ENCODE measurements around the gene ZNF668. TPM values are rescaled to one million over a fixed set of nuclear protein-coding genes. Genes with fewer than 3 reads are reported as not detected.

ZNF668 gene
- polyA plus RNA-seq, 2 of the 4 experiments (the other 2 are of a cell fraction) = 4.7 to 10.7 TPM

DNA sequence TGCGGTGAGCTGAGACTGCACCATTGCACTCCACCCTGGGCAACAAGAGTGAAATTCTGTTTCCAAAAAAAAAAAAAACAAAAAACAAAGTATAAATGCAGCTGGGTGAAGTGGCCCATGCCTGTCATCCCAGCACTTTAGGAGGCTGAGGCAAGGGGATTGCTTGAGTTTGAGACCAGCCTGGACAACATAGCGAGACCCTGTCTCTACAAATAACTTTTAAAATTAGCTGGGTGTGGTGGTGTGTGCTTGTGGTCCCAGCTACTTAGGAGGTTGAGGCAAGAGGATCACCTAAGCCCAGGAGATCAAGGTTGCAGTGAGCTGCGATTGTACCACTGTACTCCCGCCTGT lies 50.8 kb downstream of the ZNF668 start:
- H3K27ac ChIP-seq = no peak overlapping the region
- H3K4me1 ChIP-seq = no peaks in the 10 kb centered on the region
- ChIA-PET POLR2A (interaction anchor here (0.6 kb wide), 1 partner anchor 24 kb away, joined by 3 read pairs; no protein-coding TSS in a partner anchor), CTCF (interaction anchor here (0.6 to 1.4 kb wide), 7 partner anchors 24 to 419 kb away, joined by 3 to 4 read pairs (median 3); partner anchors contain the start of gene ZNF843)
- no peak for ATAC-seq
- no peak for TF ChIP-seq SMC3 (IDR thresholded peaks at IDR 0.05)
- TF ChIP-seq, protein P1, sequence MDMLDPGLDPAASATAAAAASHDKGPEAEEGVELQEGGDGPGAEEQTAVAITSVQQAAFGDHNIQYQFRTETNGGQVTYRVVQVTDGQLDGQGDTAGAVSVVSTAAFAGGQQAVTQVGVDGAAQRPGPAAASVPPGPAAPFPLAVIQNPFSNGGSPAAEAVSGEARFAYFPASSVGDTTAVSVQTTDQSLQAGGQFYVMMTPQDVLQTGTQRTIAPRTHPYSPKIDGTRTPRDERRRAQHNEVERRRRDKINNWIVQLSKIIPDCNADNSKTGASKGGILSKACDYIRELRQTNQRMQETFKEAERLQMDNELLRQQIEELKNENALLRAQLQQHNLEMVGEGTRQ (IDR thresholded peaks at IDR 0.05) = no peak
- TF ChIP-seq BHLHE40 (IDR thresholded peaks at IDR 0.05; ENCODE audit: low read depth, low read length) = no peak
- TF ChIP-seq, protein P2, sequence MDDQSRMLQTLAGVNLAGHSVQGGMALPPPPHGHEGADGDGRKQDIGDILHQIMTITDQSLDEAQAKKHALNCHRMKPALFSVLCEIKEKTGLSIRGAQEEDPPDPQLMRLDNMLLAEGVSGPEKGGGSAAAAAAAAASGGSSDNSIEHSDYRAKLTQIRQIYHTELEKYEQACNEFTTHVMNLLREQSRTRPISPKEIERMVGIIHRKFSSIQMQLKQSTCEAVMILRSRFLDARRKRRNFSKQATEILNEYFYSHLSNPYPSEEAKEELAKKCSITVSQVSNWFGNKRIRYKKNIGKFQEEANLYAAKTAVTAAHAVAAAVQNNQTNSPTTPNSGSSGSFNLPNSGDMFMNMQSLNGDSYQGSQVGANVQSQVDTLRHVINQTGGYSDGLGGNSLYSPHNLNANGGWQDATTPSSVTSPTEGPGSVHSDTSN (IDR thresholded peaks at IDR 0.05) = no peak
- TF ChIP-seq JUNB (IDR thresholded peaks at IDR 0.05) = no peak
- TF ChIP-seq, protein P3, sequence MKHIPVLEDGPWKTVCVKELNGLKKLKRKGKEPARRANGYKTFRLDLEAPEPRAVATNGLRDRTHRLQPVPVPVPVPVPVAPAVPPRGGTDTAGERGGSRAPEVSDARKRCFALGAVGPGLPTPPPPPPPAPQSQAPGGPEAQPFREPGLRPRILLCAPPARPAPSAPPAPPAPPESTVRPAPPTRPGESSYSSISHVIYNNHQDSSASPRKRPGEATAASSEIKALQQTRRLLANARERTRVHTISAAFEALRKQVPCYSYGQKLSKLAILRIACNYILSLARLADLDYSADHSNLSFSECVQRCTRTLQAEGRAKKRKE (CRISPR knock-in tag; IDR thresholded peaks at IDR 0.05; ENCODE audit: low read depth) = no peak
- H3K9me3 ChIP-seq = no peaks in the 10 kb centered on the region
- no peak for FAIRE-seq
- WGBS (ENCODE audit: missing lambda C conversion rate) = 91% methylated on average over 4 of the region's 4 CpGs
- no peak for DNase-seq (ENCODE audit: low read depth in 1 of 2, low spot score in 1 of 2)
- H3K4me3 ChIP-seq = no peak overlapping the region
- no peak overlapping the region for H3K4me2 ChIP-seq

DNA sequence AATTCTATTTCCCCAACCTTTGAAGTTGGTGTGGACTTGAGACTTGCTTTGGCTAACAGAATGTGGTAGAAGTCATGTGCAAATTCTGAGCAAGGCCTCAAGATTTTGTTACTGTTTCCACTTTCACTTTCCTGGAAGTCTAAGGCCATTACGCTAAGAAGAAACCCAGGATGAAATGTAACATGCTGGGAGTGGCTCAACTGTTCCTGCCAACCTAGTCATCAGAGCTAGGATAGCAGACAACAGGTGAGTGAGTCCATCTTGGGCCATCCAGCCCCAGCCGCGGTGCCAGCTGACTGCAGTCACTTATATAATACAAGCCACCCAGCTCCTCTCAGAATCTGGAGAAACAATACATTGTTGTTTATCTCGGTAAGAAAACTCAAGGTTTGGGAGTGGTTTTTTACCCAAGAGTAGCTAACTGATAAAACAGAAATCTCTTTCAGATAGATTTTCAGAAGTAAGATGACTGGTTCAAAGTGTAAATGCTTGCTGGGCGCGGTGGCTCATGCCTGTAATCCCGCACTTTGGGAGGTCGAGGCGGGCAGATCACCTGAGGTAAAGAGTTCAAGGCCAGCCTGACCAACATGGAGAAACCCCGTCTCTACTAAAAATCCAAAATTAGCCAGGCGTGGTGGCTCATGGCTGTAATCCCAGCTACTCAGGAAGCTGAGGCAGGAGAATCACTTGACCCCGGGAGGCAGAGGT lies 51.3 kb downstream of the ZNF668 start:
- Histone ChIP-seq H3K4me3 (no peak overlapping the region), H3K4me2 (no peak overlapping the region), H3K27ac (no peak overlapping the region), H3K4me1 (no peaks in the 10 kb centered on the region), H3K9me3 (no peaks in the 10 kb centered on the region)
- no peak for FAIRE-seq
- ChIA-PET CTCF (interaction anchor here (0.6 to 1.4 kb wide), 5 partner anchors 23 to 420 kb away, joined by 3 read pairs; partner anchors contain the start of gene ZNF843), POLR2A (interaction anchor here (0.6 kb wide), 1 partner anchor 24 kb away, joined by 3 read pairs; no protein-coding TSS in a partner anchor)
- no peak for DNase-seq (ENCODE audit: low read depth in 1 of 2, low spot score in 1 of 2)
- no peak for TF ChIP-seq TFCP2L1 (CRISPR knock-in tag; IDR thresholded peaks at IDR 0.05)
- TF ChIP-seq, protein P4, sequence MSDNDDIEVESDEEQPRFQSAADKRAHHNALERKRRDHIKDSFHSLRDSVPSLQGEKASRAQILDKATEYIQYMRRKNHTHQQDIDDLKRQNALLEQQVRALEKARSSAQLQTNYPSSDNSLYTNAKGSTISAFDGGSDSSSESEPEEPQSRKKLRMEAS (IDR thresholded peaks at IDR 0.05) = no peak
- TF ChIP-seq JUNB (IDR thresholded peaks at IDR 0.05) = no peak
- TF ChIP-seq HEYL (CRISPR knock-in tag; IDR thresholded peaks at IDR 0.05) = no peak
- TF ChIP-seq HOXB13 (CRISPR knock-in tag; IDR thresholded peaks at IDR 0.05; ENCODE audit: low read depth) = no peak
- TF ChIP-seq, protein P5, sequence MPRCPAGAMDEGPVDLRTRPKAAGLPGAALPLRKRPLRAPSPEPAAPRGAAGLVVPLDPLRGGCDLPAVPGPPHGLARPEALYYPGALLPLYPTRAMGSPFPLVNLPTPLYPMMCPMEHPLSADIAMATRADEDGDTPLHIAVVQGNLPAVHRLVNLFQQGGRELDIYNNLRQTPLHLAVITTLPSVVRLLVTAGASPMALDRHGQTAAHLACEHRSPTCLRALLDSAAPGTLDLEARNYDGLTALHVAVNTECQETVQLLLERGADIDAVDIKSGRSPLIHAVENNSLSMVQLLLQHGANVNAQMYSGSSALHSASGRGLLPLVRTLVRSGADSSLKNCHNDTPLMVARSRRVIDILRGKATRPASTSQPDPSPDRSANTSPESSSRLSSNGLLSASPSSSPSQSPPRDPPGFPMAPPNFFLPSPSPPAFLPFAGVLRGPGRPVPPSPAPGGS (IDR thresholded peaks at IDR 0.05) = no peak
- TF ChIP-seq RARB (CRISPR knock-in tag; IDR thresholded peaks at IDR 0.05) = no peak
- no peak for TF ChIP-seq TP53 (CRISPR knock-in tag; IDR thresholded peaks at IDR 0.05)
- TF ChIP-seq, protein P6, sequence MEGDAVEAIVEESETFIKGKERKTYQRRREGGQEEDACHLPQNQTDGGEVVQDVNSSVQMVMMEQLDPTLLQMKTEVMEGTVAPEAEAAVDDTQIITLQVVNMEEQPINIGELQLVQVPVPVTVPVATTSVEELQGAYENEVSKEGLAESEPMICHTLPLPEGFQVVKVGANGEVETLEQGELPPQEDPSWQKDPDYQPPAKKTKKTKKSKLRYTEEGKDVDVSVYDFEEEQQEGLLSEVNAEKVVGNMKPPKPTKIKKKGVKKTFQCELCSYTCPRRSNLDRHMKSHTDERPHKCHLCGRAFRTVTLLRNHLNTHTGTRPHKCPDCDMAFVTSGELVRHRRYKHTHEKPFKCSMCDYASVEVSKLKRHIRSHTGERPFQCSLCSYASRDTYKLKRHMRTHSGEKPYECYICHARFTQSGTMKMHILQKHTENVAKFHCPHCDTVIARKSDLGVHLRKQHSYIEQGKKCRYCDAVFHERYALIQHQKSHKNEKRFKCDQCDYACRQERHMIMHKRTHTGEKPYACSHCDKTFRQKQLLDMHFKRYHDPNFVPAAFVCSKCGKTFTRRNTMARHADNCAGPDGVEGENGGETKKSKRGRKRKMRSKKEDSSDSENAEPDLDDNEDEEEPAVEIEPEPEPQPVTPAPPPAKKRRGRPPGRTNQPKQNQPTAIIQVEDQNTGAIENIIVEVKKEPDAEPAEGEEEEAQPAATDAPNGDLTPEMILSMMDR (IDR thresholded peaks at IDR 0.05) = no peak
- TF ChIP-seq MAZ (IDR thresholded peaks at IDR 0.05; ENCODE audit: borderline replicate concordance, low read depth, low read length) = no peak
- no peak for TF ChIP-seq NPAS2 (CRISPR knock-in tag; IDR thresholded peaks at IDR 0.05; ENCODE audit: borderline replicate concordance)
- no peak for TF ChIP-seq ZFP36 (IDR thresholded peaks at IDR 0.05; ENCODE audit: borderline replicate concordance, partially characterized antibody)
- no peak for TF ChIP-seq JUN (IDR thresholded peaks at IDR 0.05)
- no peak for TF ChIP-seq CBX2 (IDR thresholded peaks at IDR 0.05; ENCODE audit: borderline replicate concordance, low read depth)
- TF ChIP-seq CHD2 (IDR thresholded peaks at IDR 0.05; ENCODE audit: low read length, partially characterized antibody) = no peak
- no peak for TF ChIP-seq RCOR1 (IDR thresholded peaks at IDR 0.05; ENCODE audit: low read depth, low read length)
- TF ChIP-seq KDM1A (IDR thresholded peaks at IDR 0.05; ENCODE audit: low read depth) = no peak
- TF ChIP-seq BHLHE40 (IDR thresholded peaks at IDR 0.05; ENCODE audit: low read depth, low read length) = no peak
- WGBS (ENCODE audit: missing lambda C conversion rate) = 78% methylated on average over 12 of the region's 12 CpGs
- ATAC-seq = no peak
